ENCODE measurements around the gene DTWD1.
"Not testable (repeated sequence)": the region's sequence is repeated elsewhere in the genome, so short reads cannot be mapped to it uniquely, and the experiment has no call there.

The DTWD1 gene

DNA sequence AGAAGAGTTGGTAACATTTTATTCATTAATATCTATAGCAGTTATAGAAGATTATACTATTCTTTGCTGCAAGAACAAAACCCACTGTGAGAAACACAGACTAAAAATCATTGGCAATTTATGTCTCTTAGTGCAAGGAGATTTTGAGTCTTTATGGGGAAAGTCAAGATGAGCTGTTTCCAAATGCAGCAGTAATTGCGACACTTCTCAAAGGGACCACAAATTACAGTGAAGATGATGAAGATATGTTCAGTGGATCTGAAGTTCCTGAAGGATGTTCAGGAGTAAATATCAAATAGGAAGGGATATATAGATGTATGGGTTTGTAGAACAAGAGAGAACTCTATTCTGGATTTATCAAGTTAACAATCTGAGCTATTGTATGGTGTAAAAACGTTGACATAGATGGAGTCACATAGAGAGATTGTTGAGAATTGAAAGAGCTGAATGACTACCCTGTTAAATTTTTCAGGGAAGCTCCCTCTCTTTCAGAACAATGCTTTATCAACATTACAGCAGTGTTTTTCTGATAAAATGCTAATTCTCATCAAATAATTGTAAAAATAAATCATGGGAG is 71.8 kb downstream of the DTWD1 start:
- no peak for TF ChIP-seq BHLHE40 (IDR thresholded peaks at IDR 0.05; ENCODE audit: borderline replicate concordance)
- no peak for TF ChIP-seq CTBP1 (IDR thresholded peaks at IDR 0.05; ENCODE audit: borderline replicate concordance)
- no peak for TF ChIP-seq FOXA1 (IDR thresholded peaks at IDR 0.05)
- TF ChIP-seq TARDBP (IDR thresholded peaks at IDR 0.05), result no peak
- no peak for TF ChIP-seq ELF4 (IDR thresholded peaks at IDR 0.05)
- TF ChIP-seq LEF1 (IDR thresholded peaks at IDR 0.05; ENCODE audit: borderline replicate concordance), result no peak
- no peak for TF ChIP-seq ZNF384 (IDR thresholded peaks at IDR 0.05)
- TF ChIP-seq NFRKB (IDR thresholded peaks at IDR 0.05), result no peak
- no peak for TF ChIP-seq SUZ12 (IDR thresholded peaks at IDR 0.05)
- TF ChIP-seq, protein P1, sequence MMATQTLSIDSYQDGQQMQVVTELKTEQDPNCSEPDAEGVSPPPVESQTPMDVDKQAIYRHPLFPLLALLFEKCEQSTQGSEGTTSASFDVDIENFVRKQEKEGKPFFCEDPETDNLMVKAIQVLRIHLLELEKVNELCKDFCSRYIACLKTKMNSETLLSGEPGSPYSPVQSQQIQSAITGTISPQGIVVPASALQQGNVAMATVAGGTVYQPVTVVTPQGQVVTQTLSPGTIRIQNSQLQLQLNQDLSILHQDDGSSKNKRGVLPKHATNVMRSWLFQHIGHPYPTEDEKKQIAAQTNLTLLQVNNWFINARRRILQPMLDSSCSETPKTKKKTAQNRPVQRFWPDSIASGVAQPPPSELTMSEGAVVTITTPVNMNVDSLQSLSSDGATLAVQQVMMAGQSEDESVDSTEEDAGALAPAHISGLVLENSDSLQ (IDR thresholded peaks at IDR 0.05), result no peak
- TF ChIP-seq SP1 (IDR thresholded peaks at IDR 0.05), result no peak
- no peak for TF ChIP-seq FOXK2 (IDR thresholded peaks at IDR 0.05)
- TF ChIP-seq L3MBTL2 (conservative IDR thresholded peaks at IDR 0.05), result no peak
- no peak for TF ChIP-seq ARNT (IDR thresholded peaks at IDR 0.05)
- TF ChIP-seq HDGF (IDR thresholded peaks at IDR 0.05; ENCODE audit: borderline replicate concordance), result no peak
- no peak for DNase-seq (ENCODE audit: extremely low spot score)
- POLR2A ChIA-PET, result no interaction called here
- CTCF ChIA-PET, result no interaction called here

DNA sequence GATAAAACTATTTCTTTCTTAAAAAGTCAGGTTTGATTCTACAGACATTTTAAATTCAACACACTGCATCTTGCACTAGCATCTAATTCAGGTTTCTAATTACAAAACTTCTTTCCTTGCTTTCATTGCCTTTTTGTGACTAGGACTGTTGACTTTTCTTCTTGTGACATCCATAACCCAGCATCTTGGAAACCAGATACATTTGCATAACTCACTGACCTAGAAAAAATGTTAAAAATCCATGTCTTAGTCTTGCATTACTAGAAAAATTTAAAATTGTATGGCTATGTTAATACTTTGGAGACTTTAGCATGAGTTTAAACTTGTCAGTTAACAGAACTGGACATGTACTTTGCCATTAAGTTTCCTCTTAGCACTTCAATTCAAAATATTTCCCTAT is 72.7 kb downstream of the DTWD1 start:
- TF ChIP-seq L3MBTL2 (conservative IDR thresholded peaks at IDR 0.05) (no peak), BHLHE40 (IDR thresholded peaks at IDR 0.05; ENCODE audit: borderline replicate concordance) (no peak), FOXM1 (IDR thresholded peaks at IDR 0.05; ENCODE audit: borderline replicate concordance) (no peak), SP1 (IDR thresholded peaks at IDR 0.05) (no peak), HDGF (IDR thresholded peaks at IDR 0.05; ENCODE audit: borderline replicate concordance) (no peak), FOXA1 (IDR thresholded peaks at IDR 0.05) (no peak), ZNF384 (IDR thresholded peaks at IDR 0.05) (no peak), TARDBP (IDR thresholded peaks at IDR 0.05) (no peak), LEF1 (IDR thresholded peaks at IDR 0.05; ENCODE audit: borderline replicate concordance) (no peak), SUZ12 (IDR thresholded peaks at IDR 0.05) (no peak), NFRKB (IDR thresholded peaks at IDR 0.05) (no peak), CTBP1 (IDR thresholded peaks at IDR 0.05; ENCODE audit: borderline replicate concordance) (no peak)
- TF ChIP-seq, protein P1 (IDR thresholded peaks at IDR 0.05), result no peak
- no peak for DNase-seq (ENCODE audit: extremely low spot score)
- ChIA-PET POLR2A (no interaction called here), CTCF (no interaction called here)

DNA sequence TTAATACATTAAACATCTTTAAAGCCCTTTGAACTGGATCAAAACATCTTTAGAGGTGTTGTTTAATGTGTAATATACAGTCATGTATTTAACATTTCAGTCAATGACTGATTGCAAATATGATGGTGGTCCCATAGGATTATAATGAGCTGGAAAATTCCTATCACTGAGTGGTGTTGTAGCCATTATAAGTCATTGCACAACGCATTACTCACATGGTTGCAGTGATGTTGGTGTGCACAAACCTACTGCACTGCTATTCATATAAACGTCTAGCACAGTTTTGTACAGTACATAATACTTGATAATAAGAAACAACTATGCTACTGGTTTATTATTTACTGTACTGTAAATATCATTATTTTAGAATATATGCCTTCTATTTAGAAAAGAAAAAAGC is 75.6 kb downstream of the DTWD1 start:
- CTCF ChIA-PET, result no interaction called here
- TF ChIP-seq TARDBP (IDR thresholded peaks at IDR 0.05) (no peak), FOXK2 (IDR thresholded peaks at IDR 0.05) (no peak), NFRKB (IDR thresholded peaks at IDR 0.05) (no peak)
- POLR2A ChIA-PET, result no interaction called here
- no peak for DNase-seq (ENCODE audit: extremely low spot score)

DNA sequence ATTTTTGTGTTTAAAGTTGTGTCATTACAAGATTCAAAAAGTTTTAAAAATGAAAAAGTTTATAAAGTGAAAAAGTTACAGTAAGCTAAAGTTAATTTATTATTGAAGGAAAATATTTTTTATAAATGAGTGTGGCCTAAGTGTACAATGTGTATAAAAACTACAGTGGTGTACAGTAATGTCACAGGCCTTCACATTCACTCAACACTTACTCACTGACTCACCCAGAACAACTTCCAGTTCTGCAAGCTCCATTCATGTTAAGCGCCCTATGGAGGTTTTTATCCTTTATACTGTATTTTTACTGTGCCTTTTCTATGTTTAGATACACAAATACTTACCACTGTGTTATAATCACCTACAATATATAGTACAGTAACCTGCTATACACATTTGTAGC is 76.3 kb downstream of the DTWD1 start:
- DNase-seq (ENCODE audit: extremely low spot score), result no peak
- ChIA-PET CTCF (no interaction called here), POLR2A (no interaction called here)
- TF ChIP-seq L3MBTL2 (conservative IDR thresholded peaks at IDR 0.05) (no peak), SUZ12 (IDR thresholded peaks at IDR 0.05) (no peak), CTBP1 (IDR thresholded peaks at IDR 0.05; ENCODE audit: borderline replicate concordance) (no peak), FOXM1 (IDR thresholded peaks at IDR 0.05; ENCODE audit: borderline replicate concordance) (no peak), ARNT (IDR thresholded peaks at IDR 0.05) (no peak), SP1 (IDR thresholded peaks at IDR 0.05) (no peak), ZNF384 (IDR thresholded peaks at IDR 0.05) (no peak), BHLHE40 (IDR thresholded peaks at IDR 0.05; ENCODE audit: borderline replicate concordance) (no peak), FOXA1 (IDR thresholded peaks at IDR 0.05) (no peak), FOXK2 (IDR thresholded peaks at IDR 0.05) (no peak), LEF1 (IDR thresholded peaks at IDR 0.05; ENCODE audit: borderline replicate concordance) (no peak), HDGF (IDR thresholded peaks at IDR 0.05; ENCODE audit: borderline replicate concordance) (no peak)
- TF ChIP-seq, protein P1 (IDR thresholded peaks at IDR 0.05), result no peak

DNA sequence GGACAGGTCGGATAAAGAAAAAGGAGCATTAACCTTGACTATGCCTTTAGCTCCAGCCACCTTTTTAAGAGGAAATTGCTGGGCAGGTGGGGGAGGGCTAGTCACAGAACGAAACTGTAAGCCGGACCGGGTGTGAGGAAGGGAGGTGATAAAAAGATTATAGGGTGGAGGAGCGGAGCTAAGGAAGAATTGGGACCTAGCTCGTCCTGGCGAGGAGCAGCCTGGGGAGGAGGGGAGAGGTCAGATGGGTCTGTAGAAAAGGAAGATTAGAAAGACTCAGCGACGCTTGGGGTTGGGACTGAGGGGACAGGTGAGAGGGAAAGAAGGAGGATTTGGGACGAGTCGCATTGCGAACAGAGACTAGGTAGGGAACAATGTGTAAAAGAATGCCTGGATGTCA is 82.1 kb downstream of the DTWD1 start:
- DNase-seq (ENCODE audit: extremely low spot score); POLR2A ChIA-PET; CTCF ChIA-PET: not testable (repeated sequence)
